Thymus (tissue), 14 donors: ENCODE results near the gene OR4C6. TPM values are rescaled to one million over a fixed set of nuclear protein-coding genes. Genes with fewer than 3 reads are reported as not detected.

ENCODE experiments used
- DNase-seq, 9 donors: peaks; one replicate each; pipeline ENCODE4 v3.0.0-alpha.2; 2013; ENCODE audit warnings: low spot score in 9 of 9, low read depth in 6 of 9, missing footprints in 1 of 9
- H3K27ac ChIP-seq, 2 donors: one replicate each; pipeline ENCODE4 v1.5.1; 2013; ENCODE audit warnings: control low read depth in 1 of 2, low read depth in 1 of 2, low read length in 1 of 2, mild to moderate bottlenecking in 1 of 2, moderate library complexity in 1 of 2
- H3K27me3 ChIP-seq, 2 donors: one replicate each; pipeline ENCODE4 v1.5.1; 2013; ENCODE audit warnings: low read length in 1 of 2; ENCODE audit not compliant: control insufficient read depth in 2 of 2, insufficient read depth in 1 of 2
- H3K36me3 ChIP-seq, 2 donors: one replicate each; pipeline ENCODE4 v1.5.1; 2013; ENCODE audit warnings: low read length in 1 of 2, mild to moderate bottlenecking in 1 of 2, moderate library complexity in 1 of 2; ENCODE audit not compliant: control insufficient read depth in 2 of 2, insufficient read depth in 2 of 2
- H3K4me1 ChIP-seq, 2 donors: one replicate each; pipeline ENCODE4 v1.5.1; 2013; ENCODE audit warnings: low read length in 2 of 2; ENCODE audit not compliant: control insufficient read depth in 2 of 2, insufficient read depth in 2 of 2
- H3K4me3 ChIP-seq, 2 donors: one replicate each; pipeline ENCODE4 v1.5.1; 2013; ENCODE audit warnings: low read length in 2 of 2, control low read depth in 1 of 2, mild to moderate bottlenecking in 1 of 2
- H3K9me3 ChIP-seq, 2 donors: one replicate each; pipeline ENCODE4 v1.5.1; 2013; ENCODE audit warnings: low read length in 1 of 2, mild to moderate bottlenecking in 1 of 2; ENCODE audit not compliant: control insufficient read depth in 2 of 2, insufficient read depth in 1 of 2
- WGBS: extraction: QIAGEN DNeasy Blood & Tissue Kit; methylation state at CpG from one replicate; pipeline ENCODE4 v1.1.7; 2013; 5-methylcytosine and 5-hydroxymethylcytosine counted together
- long read RNA-seq, 10 donors: transcript quantifications; one replicate each; lab custom pipeline, GENCODE V29; 2026
- polyA plus RNA-seq: library from polyadenylated mRNA; stranded (reverse); fragments of 200-250 nt; gene quantifications from one replicate; pipeline ENCODE4 v1.2.3, GENCODE V29; 2013
- total RNA-seq: library from RNA; stranded (reverse); fragments of 120-200 nt; gene quantifications from one replicate; pipeline ENCODE4 v1.2.4, GENCODE V29; 2013
- donor health status: healthy.

The OR4C6 gene
- total RNA-seq (not detected), polyA plus RNA-seq (not detected)
- long read RNA-seq, donor 1: 0 reads
- long read RNA-seq, donor 2: 0 reads
- long read RNA-seq, donor 3: 0 reads
- long read RNA-seq, donor 4: 0 reads
- long read RNA-seq, donor 5: 0 reads
- long read RNA-seq, donor 6: 0 reads
- long read RNA-seq, donor 7: 0 reads
- long read RNA-seq, donor 8: 0 reads
- long read RNA-seq, donor 9: 0 reads
- long read RNA-seq, donor 10: 0 reads

- 90% methylated on average over 1 of the region's 1 CpG for WGBS
- no peaks in the 10 kb centered on the region for H3K36me3 ChIP-seq
- peaks cover 0 to 6% of the 10 kb centered on the region in 2 donors for H3K9me3 ChIP-seq
- DNase-seq: no peak
- H3K4me1 ChIP-seq: no peaks in the 10 kb centered on the region
- no peaks in the 10 kb centered on the region for H3K27me3 ChIP-seq
- no peak within 1 kb of the TSS for H3K4me3 ChIP-seq
- no peak within 1 kb of the TSS for H3K27ac ChIP-seq
These were observed at the start of gene OR4C6 for GRCh38 chr11:55661901-55662300. Gene OR4C6 (plus strand): TSS chr11:55662201. CDS start chr11:55665167, 2,966 bp downstream.

- Histone ChIP-seq H3K27ac (no peak overlapping the region), H3K36me3 (no peaks in the 10 kb centered on the region), H3K4me3 (no peak overlapping the region), H3K9me3 (peaks cover 0 to 3% of the 10 kb centered on the region in 2 donors), H3K27me3 (no peaks in the 10 kb centered on the region), H3K4me1 (no peaks in the 10 kb centered on the region)
- no peak for DNase-seq
- WGBS: 92% methylated on average over 1 of the region's 1 CpG
These were observed 37.5 kb upstream of the OR4C6 start for GRCh38 chr11:55624531-55624930.

DNA sequence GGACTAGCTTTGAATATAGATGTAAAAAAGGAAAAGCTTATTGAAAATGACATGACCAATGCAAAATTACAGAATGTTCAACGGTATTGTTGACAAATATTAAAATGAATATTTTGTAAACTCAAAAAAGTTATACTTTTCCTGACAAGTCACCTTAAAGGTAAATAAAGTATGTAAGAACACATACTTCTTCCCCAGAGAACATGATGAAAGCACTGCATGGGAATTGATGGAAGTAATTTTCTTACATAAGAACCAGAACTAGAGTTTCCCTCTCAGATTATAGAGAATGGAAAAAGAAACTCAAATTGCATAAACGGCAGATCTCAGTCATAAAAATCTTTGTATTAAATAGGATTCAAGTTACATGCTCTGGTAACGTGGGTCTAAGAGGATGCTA, 27.2 kb upstream of the OR4C6 start, which contains the start of gene OR4P4:
OR4P4 (plus strand) TSS at position 301 of the 400 bp plus-strand sequence.
- no peaks in the 10 kb centered on the region for H3K27me3 ChIP-seq
- WGBS: 61% methylated on average over 3 of the region's 3 CpGs
- no peaks in the 10 kb centered on the region for H3K36me3 ChIP-seq
- no peak for DNase-seq
- no peak within 1 kb of the TSS for H3K4me3 ChIP-seq
- no peaks in the 10 kb centered on the region for H3K9me3 ChIP-seq
- H3K4me1 ChIP-seq: no peaks in the 10 kb centered on the region
- no peak within 1 kb of the TSS for H3K27ac ChIP-seq

GRCh38 chr11:55648027-55648426, 14.0 kb upstream of the OR4C6 start, which contains the start of gene OR4S2:
Gene OR4S2 (plus strand): TSS chr11:55648327. CDS start chr11:55650904, 2,577 bp downstream.
- 79% methylated on average over 2 of the region's 2 CpGs for WGBS
- H3K9me3 ChIP-seq: no peaks in the 10 kb centered on the region
- H3K27ac ChIP-seq: no peak within 1 kb of the TSS
- no peaks in the 10 kb centered on the region for H3K4me1 ChIP-seq
- no peaks in the 10 kb centered on the region for H3K27me3 ChIP-seq
- no peak for DNase-seq
- H3K36me3 ChIP-seq: no peaks in the 10 kb centered on the region
- H3K4me3 ChIP-seq: no peak within 1 kb of the TSS

DNA sequence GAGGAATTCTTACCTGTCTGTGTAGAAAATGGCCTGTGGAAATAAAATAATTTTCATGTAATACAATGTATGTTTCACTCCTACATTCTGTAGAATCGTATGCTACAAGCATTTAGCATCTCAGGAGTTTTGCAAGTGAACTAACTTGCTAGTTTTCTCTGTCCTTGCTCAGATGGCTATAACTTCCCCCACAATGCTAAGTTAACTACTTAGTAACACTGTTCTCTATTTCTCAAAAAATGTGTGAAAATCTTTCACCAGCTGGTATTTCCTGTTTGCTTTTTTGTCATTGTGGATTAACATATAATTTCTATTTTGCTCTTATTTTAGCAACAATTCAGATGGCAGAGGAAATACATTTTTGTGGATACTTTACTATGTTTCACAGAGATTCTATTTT, 9.4 kb upstream of the OR4C6 start:
- 65% methylated on average over 1 of the region's 1 CpG for WGBS
- no peaks in the 10 kb centered on the region for H3K9me3 ChIP-seq
- no peak overlapping the region for H3K27ac ChIP-seq
- no peak for DNase-seq
- no peaks in the 10 kb centered on the region for H3K36me3 ChIP-seq
- H3K27me3 ChIP-seq: no peaks in the 10 kb centered on the region
- no peak overlapping the region for H3K4me3 ChIP-seq
- H3K4me1 ChIP-seq: no peaks in the 10 kb centered on the region

DNA sequence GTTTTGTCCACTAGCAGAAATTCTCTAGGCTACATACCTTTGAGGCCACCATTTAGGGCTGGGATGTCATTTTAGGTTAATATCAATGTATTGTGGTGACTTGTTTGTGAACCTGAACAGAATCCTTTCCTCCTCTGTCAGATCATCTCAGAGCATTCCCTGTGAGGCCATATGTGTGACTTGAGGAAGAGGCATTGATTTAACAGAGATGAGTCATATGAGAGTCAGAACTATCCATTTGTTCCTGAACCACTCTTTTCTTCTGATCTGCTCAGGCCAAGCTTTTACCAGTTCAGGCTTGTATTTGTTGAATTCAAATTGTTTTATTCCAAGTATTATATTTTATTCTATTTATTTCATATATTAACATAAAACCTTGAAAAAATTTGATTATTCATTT, 6.9 kb upstream of the OR4C6 start:
- no peaks in the 10 kb centered on the region for H3K27me3 ChIP-seq
- no peaks in the 10 kb centered on the region for H3K4me1 ChIP-seq
- no peak overlapping the region for H3K27ac ChIP-seq
- DNase-seq: no peak
- H3K9me3 ChIP-seq: no peaks in the 10 kb centered on the region
- H3K36me3 ChIP-seq: no peaks in the 10 kb centered on the region
- no peak overlapping the region for H3K4me3 ChIP-seq

DNA sequence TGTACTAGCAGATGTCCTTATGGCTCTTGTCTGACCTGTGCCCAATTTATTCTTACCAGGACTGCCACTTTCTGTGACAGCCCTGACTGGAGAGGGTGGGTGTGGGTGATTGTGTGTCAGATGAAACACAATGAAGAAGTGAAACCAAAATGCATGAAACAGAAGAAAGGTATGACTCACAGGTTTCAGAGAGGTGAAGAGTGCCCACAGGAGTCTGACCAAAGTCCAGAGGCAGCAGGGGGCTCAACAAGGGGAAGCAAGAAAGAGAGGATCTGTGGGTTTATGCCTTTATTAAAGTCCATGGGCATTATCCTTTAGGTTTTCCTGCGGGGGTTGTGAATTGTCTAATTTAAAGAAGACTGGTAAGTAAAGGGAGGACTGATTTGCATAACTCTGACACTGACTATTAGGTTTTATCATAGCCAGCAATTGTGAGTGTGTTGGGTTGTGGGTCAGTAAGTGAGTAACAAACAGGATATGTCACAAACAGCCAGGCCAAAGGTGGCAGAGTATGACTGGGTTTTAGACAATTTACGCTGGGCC, 3.9 kb upstream of the OR4C6 start:
- H3K27me3 ChIP-seq: no peaks in the 10 kb centered on the region
- H3K4me3 ChIP-seq: no peak overlapping the region
- 89% methylated on average over 2 of the region's 2 CpGs for WGBS
- H3K9me3 ChIP-seq: no peaks in the 10 kb centered on the region
- no peaks in the 10 kb centered on the region for H3K36me3 ChIP-seq
- no peak overlapping the region for H3K27ac ChIP-seq
- no peak for DNase-seq
- no peaks in the 10 kb centered on the region for H3K4me1 ChIP-seq

- no peak for DNase-seq
- Histone ChIP-seq H3K27me3 (no peaks in the 10 kb centered on the region), H3K36me3 (no peaks in the 10 kb centered on the region), H3K4me3 (no peak overlapping the region), H3K4me1 (no peaks in the 10 kb centered on the region), H3K27ac (no peak overlapping the region), H3K9me3 (no peaks in the 10 kb centered on the region)
- 66% methylated on average over 1 of the region's 1 CpG for WGBS
These were observed 3.4 kb upstream of the OR4C6 start for GRCh38 chr11:55658608-55659007.

DNA sequence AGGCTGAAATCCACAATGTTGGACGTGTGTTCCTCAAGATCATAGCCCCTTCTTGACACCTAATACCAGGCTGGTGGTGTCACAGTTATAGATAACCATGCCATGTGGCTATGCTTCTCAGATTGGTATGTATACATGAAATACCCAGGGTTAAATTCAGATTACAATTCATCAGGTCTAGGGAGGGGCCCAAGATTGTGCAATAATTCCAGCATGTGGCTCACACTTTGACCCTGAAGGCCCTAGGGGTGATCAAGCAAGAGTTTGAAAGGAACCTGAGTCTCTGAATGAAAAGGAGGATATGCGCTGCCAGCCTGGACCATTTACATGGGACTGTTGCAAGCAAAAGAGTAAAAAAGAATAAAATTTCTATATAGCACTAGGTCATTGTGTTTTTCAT, 7.4 kb downstream of the OR4C6 start:
- H3K36me3 ChIP-seq: no peaks in the 10 kb centered on the region
- no peaks in the 10 kb centered on the region for H3K4me1 ChIP-seq
- no peaks in the 10 kb centered on the region for H3K27me3 ChIP-seq
- no peak for DNase-seq
- WGBS: 54% methylated on average over 2 of the region's 2 CpGs
- peaks cover 0 to 6% of the 10 kb centered on the region in 2 donors for H3K9me3 ChIP-seq
- H3K27ac ChIP-seq: no peak overlapping the region
- no peak overlapping the region for H3K4me3 ChIP-seq
